ENCODE measurements around the gene SMDT1.
"Not testable (repeated sequence)": the region's sequence is repeated elsewhere in the genome, so short reads cannot be mapped to it uniquely, and the experiment has no call there.

Gene SMDT1

GRCh38 chr22:42112793-42113192 is 33.3 kb downstream of the SMDT1 start:
- not testable (repeated sequence) for FAIRE-seq

DNA sequence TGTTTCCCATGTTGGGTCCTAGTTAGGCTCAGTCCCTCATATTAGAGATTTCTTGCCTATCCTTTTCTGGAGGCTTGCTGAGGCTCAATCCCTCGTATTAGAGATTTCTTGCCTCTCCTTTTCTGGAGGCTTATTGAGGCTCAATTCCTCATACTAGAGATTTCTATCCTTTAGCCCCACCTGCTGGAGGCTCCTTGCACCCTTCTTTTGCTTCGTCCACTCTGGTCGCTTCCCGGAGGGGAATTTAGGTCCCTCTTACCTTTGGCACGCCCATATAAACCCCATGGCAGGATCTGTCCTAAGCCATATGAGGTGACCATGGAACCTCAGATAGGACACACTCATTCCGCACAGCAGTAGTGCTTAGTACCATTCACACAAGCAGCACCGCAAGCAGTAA is 35.2 kb downstream of the SMDT1 start:
- no peak for FAIRE-seq

- FAIRE-seq: not testable (repeated sequence)
Measured at GRCh38 chr22:42115420-42115830, 35.9 kb downstream of the SMDT1 start.

- FAIRE-seq: no peak
Measured at GRCh38 chr22:42116848-42117424, 37.4 kb downstream of the SMDT1 start.

- not testable (repeated sequence) for FAIRE-seq
Measured at GRCh38 chr22:42120231-42121021, 40.9 kb downstream of the SMDT1 start.

- not testable (repeated sequence) for FAIRE-seq
Measured at GRCh38 chr22:42123529-42123928, 44.0 kb downstream of the SMDT1 start.

DNA sequence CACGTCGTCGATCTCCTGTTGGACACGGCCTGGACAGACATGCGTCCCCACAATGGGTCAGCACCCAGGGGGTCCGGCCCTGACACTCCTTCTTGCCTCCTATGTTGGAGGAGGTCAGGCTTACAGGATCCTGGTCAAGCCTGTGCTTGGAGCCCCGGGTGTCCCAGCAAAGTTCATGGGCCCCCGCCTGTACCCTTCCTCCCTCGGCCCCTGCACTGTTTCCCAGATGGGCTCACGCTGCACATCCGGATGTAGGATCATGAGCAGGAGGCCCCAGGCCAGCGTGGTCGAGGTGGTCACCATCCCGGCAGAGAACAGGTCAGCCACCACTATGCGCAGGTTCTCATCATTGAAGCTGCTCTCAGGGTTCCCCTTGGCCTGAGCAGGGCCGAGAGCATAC is 48.1 kb downstream of the SMDT1 start:
- no peak for FAIRE-seq

GRCh38 chr22:42128007-42128406 is 48.5 kb downstream of the SMDT1 start:
- FAIRE-seq: not testable (repeated sequence)

- FAIRE-seq: not testable (repeated sequence)
Measured at GRCh38 chr22:42128776-42129694, 49.5 kb downstream of the SMDT1 start.

GRCh38 chr22:42130182-42130581 is 50.7 kb downstream of the SMDT1 start:
- not testable (repeated sequence) for FAIRE-seq

GRCh38 chr22:42130639-42131431 is 51.3 kb downstream of the SMDT1 start, which contains the start of gene CYP2D6:
CYP2D6 (minus strand) TSS chr22:42130810; CDS start chr22:42130791, 19 bp downstream.
- not testable (repeated sequence) for FAIRE-seq

DNA sequence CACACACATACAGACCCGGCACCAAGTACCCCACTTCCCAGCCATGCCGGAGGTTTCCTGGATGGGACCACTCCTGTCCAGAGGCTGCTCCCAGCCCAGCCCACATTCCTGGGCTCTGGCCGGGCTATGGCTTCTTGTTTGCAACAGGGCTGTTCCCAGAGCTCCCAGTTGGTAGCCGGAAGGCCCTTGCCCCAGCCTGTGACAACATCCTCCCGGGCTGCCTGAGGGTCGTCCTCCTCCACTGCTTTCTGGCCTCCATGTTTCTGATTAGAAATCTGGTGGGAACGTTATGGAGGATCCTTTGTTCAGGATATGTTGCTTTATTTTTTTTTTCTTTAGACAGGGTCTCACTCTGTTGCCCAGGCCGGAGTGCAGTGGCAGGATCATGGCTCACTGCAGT is 52.1 kb downstream of the SMDT1 start:
- FAIRE-seq: no peak

- no peak for FAIRE-seq
Measured at GRCh38 chr22:42132457-42132856, 53.0 kb downstream of the SMDT1 start.

Data from endometrium (tissue), 2 donors.